HG02759 (cell line): Measurements from ENCODE around the gene KLHL25.
"Not testable (repeated sequence)": the region's sequence is repeated elsewhere in the genome, so short reads cannot be mapped to it uniquely, and the experiment has no call there.

Experiments
- ATAC-seq: cut with Tn5 transposase; IDR thresholded peaks from one replicate; pipeline ENCODE4 v1.9.1; 2021; ENCODE audit warnings: mild to moderate bottlenecking, moderate library complexity; ENCODE audit not compliant: unreplicated experiment

The KLHL25 gene

GRCh38 chr15:85804481-85805170 is 9.9 kb upstream of the KLHL25 start:
- no peak for ATAC-seq

DNA sequence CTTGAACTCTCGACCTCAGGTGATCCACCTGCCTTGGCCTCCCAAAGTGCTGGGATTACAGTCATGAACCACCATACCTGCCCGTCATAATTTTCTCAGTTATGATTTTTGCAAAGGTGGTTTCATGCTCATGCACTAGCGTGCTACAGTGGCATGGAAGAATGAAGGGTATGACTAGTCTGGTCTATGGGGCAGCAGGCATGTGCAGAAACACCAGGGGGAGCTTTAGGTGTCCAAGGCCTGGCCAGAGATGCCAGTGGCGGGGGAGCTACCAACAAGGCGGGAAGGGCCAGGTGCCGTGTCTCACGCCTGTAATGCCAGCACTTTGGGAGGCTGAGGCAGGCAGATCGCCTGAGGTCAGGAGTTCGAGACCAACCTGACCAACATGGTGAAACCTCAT is 7.9 kb upstream of the KLHL25 start:
- ATAC-seq: not testable (repeated sequence)

GRCh38 chr15:85800478-85801123 is 5.9 kb upstream of the KLHL25 start:
- ATAC-seq: no peak

GRCh38 chr15:85796371-85796770 is 1.6 kb upstream of the KLHL25 start:
- not testable (repeated sequence) for ATAC-seq

- no peak for ATAC-seq
These were observed 896 bp upstream of the KLHL25 start for GRCh38 chr15:85795337-85796305.

- ATAC-seq: peak; percentile 40
These were observed 806 bp downstream of the KLHL25 start for GRCh38 chr15:85793641-85794597.

GRCh38 chr15:85792912-85793590 is 1.7 kb downstream of the KLHL25 start:
- no peak for ATAC-seq

DNA sequence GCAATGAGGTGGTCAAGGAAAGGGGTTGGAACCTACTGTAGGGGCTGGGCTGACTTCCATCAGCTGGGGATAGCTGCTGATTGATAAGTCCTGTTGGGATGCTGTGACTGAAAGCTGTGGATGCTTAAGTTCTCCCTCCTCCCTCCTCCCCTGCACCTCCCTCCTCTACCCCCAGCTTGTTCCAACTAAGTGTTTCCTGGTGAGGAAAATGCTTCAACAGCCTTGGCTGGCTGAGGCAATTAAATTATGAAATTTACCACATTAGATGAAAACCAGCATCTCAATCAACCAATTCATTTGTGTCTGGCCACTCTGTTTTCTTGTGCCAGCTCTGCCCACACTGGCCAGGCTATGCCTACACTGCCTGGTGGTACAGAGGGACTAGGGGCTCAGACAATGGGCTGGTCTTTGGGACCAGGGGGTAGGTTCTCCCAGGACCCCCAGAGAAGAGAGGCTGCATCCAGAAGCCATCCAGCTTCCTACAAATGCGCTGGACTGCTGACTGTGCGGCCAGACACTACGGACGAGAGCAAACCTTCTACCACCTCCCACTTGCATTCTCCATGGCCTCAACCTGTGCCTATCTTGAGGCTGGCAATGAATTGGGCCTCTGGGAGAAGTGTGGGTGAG is 2.5 kb downstream of the KLHL25 start:
- ATAC-seq: no peak

- ATAC-seq: no peak
These were observed 5.2 kb downstream of the KLHL25 start for GRCh38 chr15:85789496-85789875.

DNA sequence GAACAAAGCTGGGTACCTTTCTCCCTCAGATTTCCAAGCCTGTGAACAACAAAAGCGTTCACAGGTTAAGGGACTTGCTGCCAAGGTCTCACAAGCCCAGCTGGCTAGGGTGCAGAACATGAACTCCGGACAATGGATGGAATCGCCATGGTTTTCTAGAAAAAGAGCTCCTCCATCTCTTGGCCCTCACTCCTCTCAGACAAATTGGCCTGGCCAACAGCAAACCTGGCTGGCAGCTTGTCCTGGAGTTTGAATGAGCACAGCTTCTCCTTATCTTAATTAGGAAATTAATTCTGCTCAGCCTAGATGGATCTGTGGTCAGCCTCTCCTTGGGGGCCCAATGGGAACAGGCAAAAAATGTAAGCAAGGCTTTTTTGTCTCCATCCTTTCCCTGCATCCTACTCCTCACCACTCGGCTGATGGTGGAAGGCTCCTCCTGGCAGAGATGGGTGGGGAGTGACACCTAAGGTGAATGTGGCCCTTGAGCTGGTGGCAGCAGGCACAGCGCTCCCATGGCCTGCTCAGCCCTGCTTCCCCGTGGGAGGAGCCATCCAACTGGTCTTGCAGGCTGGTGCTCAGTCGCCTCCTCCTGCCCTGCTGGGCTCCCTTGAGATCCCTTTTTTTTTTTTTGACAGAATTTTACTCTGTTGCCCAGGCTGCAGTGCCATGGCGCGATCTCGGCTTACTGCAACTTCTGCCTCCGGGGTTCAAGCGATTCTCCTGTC is 5.8 kb downstream of the KLHL25 start:
- no peak for ATAC-seq

GRCh38 chr15:85786781-85787114 is 8.0 kb downstream of the KLHL25 start:
- no peak for ATAC-seq

DNA sequence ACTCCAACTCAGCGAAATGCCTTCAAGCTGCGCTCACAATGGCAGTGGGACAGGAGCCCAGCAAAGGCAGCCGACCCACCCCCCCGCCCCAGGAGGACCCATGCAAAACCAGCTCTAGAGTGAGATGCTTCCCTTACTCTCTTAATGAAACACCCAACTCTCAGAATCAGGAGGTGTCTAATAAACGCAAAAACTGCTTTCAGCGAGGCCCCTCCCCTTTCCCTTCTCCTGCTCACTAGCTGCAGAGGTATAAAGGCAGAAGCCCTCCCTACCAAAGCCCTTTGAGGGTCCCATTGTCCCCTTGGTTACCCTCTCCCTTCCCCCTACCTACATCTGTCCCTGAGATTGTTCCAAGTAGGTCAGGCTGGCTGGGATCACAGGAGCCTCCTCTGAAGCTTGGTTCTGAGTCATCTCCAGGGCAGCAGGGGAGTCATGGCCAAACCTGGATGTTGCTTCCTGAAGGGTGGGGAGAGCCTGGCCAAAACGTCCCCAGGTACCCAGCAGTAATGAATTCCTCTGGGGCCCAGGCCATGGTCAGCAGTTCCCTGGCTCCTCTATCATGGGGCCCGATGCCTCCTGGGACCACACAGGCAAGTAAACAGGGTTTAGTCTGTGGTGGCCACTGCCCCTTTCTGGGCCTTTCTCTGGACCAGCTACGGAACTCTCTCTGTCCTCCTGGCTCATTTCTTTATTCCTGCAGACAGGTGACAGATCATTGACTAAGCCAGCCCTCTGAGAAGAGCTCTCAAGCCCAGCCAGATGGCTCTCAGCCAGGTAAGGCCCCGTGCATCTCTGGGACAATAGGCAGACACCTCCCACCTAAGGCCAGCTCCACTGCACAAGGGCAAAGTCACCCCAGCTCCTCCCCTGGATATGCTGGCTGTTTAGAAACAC is 8.6 kb downstream of the KLHL25 start:
- peak; percentile 23 for ATAC-seq

- ATAC-seq: no peak
These were observed 12.7 kb downstream of the KLHL25 start for GRCh38 chr15:85782064-85782463.

GRCh38 chr15:85781099-85781498 is 13.6 kb downstream of the KLHL25 start:
- no peak for ATAC-seq

GRCh38 chr15:85780225-85780985 is 14.3 kb downstream of the KLHL25 start:
- no peak for ATAC-seq

GRCh38 chr15:85779249-85779648 is 15.5 kb downstream of the KLHL25 start:
- no peak for ATAC-seq

DNA sequence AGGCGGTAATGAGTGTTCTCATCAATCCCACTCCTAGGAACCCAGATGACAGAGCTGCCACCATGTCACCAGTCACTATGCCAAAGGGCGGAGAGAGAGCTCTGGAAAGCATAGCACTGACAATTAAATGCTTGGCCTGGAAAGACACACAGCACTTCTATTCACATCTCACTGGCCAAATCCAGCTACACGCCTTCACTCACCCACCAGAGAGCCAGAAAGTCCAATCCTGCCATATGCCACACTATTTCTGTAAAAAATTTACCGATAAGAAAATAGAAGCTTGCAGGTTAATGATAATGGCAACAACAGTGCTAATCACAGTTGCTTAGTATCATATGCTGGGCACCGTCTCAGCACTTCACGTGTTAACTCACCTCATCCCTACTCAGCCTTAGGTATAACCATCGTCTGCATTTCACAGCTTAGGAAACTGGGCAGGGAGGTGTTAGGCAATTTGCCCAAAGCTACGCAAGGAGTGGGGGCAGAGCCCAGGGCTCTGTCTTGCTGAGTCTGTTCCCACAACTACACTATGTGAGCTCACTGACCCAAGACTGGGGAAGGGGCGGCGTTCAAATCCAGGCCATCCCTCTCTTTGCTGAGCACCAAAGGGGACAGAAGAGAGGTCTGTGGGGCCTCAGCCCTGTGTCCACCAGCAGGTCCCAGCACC is 16.5 kb downstream of the KLHL25 start:
- ATAC-seq: no peak
